B cell (primary cell): ENCODE measurements around the gene NMT1. TPM values are rescaled to one million over a fixed set of nuclear protein-coding genes. Genes with fewer than 3 reads are reported as not detected.

Experiments used
- ATAC-seq: fragments of 200-7000 bp; cut with Tn5 transposase; one replicate; pipeline ENCODE4 v1.10.0; 2021; ENCODE audit warnings: low read depth, mild to moderate bottlenecking, moderate number of reproducible peaks, moderate library complexity
- CTCF ChIA-PET: fragments of 350-600 bp; sonication (Branson Sonifier 250); formaldehyde crosslinking; loops from one replicate; lab custom pipeline; 2021; ENCODE audit warnings: antibody characterized with exemption, inconsistent platforms; lab: Charles Lee
- POLR2A ChIA-PET: fragments of 350-600 bp; sonication (Branson Sonifier 250); formaldehyde crosslinking; loops from one replicate; lab custom pipeline; 2021; ENCODE audit warnings: antibody characterized with exemption; lab: Charles Lee
- DNase-seq: peaks from one replicate; pipeline ENCODE4 v3.0.0; 2013
- H2AFZ ChIP-seq: 2 replicates; pipeline ENCODE4 v1.6.1; 2012; ENCODE audit warnings: mild to moderate bottlenecking, low read depth, low read length; ENCODE audit not compliant: insufficient read depth, poor library complexity, severe bottlenecking
- H3K27ac ChIP-seq, 2 donors: 1 replicate in 1 of 2; 2 replicates in 1 of 2; pipeline ENCODE4 v1.5.1; 2012 to 2013; ENCODE audit warnings: low read length in 2 of 2, mild to moderate bottlenecking in 2 of 2, moderate library complexity in 1 of 2
- H3K27me3 ChIP-seq, 4 experiments: fragments of 200-600 bp in 1 of 4; sonication (generic) in 1 of 4; replicated peaks in 1 of 4; 1 replicate in 2 of 4; 2 replicates in 2 of 4; pipeline versions ENCODE4 v1.6.1 to v1.7.0; 2013 to 2016; ENCODE audit warnings: low read length in 3 of 4, mild to moderate bottlenecking in 2 of 4, mixed read lengths in 1 of 4, moderate library complexity in 1 of 4; ENCODE audit not compliant: insufficient read depth in 4 of 4, control insufficient read depth in 3 of 4; ENCODE audit errors: control extremely low read depth in 1 of 4
- H3K36me3 ChIP-seq, 2 experiments: replicated peaks in 1 of 2; 1 replicate in 1 of 2; 2 replicates in 1 of 2; pipeline versions ENCODE4 v1.6.1 to v1.7.1; 2013; ENCODE audit warnings: low read length in 1 of 2; ENCODE audit not compliant: insufficient read depth in 2 of 2, control insufficient read depth in 1 of 2; ENCODE audit errors: control extremely low read depth in 1 of 2, extremely low read depth in 1 of 2
- H3K4me1 ChIP-seq, 2 donors: fragments of 200-600 bp in 1 of 2; sonication (generic) in 1 of 2; 1 replicate in 1 of 2; 2 replicates in 1 of 2; pipeline versions ENCODE4 v1.5.1 to v1.6.1; 2013 to 2017; ENCODE audit warnings: low read length in 2 of 2; ENCODE audit not compliant: control insufficient read depth in 2 of 2, insufficient read depth in 2 of 2
- H3K4me2 ChIP-seq: replicated peaks from 2 replicates; pipeline ENCODE3; 2012; ENCODE audit warnings: mild to moderate bottlenecking, low read depth, low read length; ENCODE audit not compliant: poor library complexity, severe bottlenecking
- H3K4me3 ChIP-seq, 5 experiments: fragments of 200-600 bp in 1 of 5; sonication (generic) in 1 of 5; 1 replicate in 3 of 5; 2 replicates in 2 of 5; pipeline versions ENCODE4 v1.5.1 to v1.7.0; 2011 to 2016; ENCODE audit warnings: low read length in 4 of 5, mild to moderate bottlenecking in 4 of 5, low read depth in 2 of 5, control low read depth in 1 of 5, moderate library complexity in 1 of 5; ENCODE audit not compliant: insufficient read depth in 1 of 5; ENCODE audit errors: control extremely low read depth in 1 of 5, extremely low read depth in 1 of 5
- H3K79me2 ChIP-seq: fragments of 200-600 bp; sonication (generic); one replicate; pipeline ENCODE4 v1.6.0; 2016; ENCODE audit warnings: low read length; ENCODE audit not compliant: control insufficient read depth, insufficient read depth
- H3K9ac ChIP-seq: fragments of 200-600 bp; sonication (generic); 2 replicates; pipeline ENCODE4 v1.6.1; 2017; ENCODE audit warnings: mild to moderate bottlenecking, low read length, moderate library complexity
- H3K9me3 ChIP-seq, 3 donors: one replicate each; pipeline versions ENCODE4 v1.6.1 to v1.7.1; 2013; ENCODE audit warnings: low read length in 2 of 3; ENCODE audit not compliant: control insufficient read depth in 2 of 3, insufficient read depth in 1 of 3; ENCODE audit errors: control extremely low read depth in 1 of 3
- H4K20me1 ChIP-seq: 2 replicates; pipeline ENCODE4 v1.6.0; 2012; ENCODE audit warnings: mild to moderate bottlenecking, low read length; ENCODE audit not compliant: insufficient read depth, control insufficient read depth, poor library complexity, severe bottlenecking
- H3K27ac Mint-ChIP-seq: one replicate; pipeline ENCODE4 v1.8.0; 2021; ENCODE audit warnings: mixed read lengths
- H3K27me3 Mint-ChIP-seq: one replicate; pipeline ENCODE4 v1.8.0; 2021; ENCODE audit warnings: mixed read lengths
- H3K4me1 Mint-ChIP-seq: one replicate; pipeline ENCODE4 v1.8.0; 2021; ENCODE audit warnings: mixed read lengths
- H3K4me3 Mint-ChIP-seq: one replicate; pipeline ENCODE4 v1.8.0; 2021; ENCODE audit warnings: mixed read lengths
- H3K9me3 Mint-ChIP-seq: one replicate; pipeline ENCODE4 v1.8.0; 2022; ENCODE audit warnings: mixed read lengths; ENCODE audit not compliant: insufficient read depth
- CTCF ChIP-seq: fragments of 200-600 bp; IDR thresholded peaks from one replicate; pipeline ENCODE4 v1.8.0; 2022; ENCODE audit warnings: antibody characterized with exemption, mild to moderate bottlenecking
- EZH2 ChIP-seq: IDR thresholded peaks from 2 replicates; pipeline ENCODE4 v1.6.1; 2012; ENCODE audit warnings: borderline replicate concordance, low read depth, mild to moderate bottlenecking, moderate library complexity, low read length; ENCODE audit not compliant: insufficient read depth, poor library complexity, severe bottlenecking
- WGBS: methylation state at CpG from one replicate; pipeline ENCODE4 v1.1.5; 2013; ENCODE audit warnings: missing lambda C conversion rate; ENCODE audit not compliant: insufficient coverage; 5-methylcytosine and 5-hydroxymethylcytosine counted together
- intact Hi-C: fragments of 100-400 bp; cut with micrococcal nuclease; formaldehyde crosslinking; loops from one replicate; pipeline ENCODE4 v1.10.0; 2022
- polyA plus RNA-seq: library from polyadenylated mRNA; depleted of rRNA; stranded (reverse); fragments of >200 nt; gene quantifications from 2 replicates; pipeline ENCODE4 v1.2.3, GENCODE V29; 2012
- total RNA-seq, 2 donors: library from RNA; stranded (reverse); fragments of 120-200 nt in 1 of 2; gene quantifications; 1 replicate in 1 of 2; 2 replicates in 1 of 2; pipeline versions ENCODE4 v1.2.3 to v1.2.4, GENCODE V29; 2013 to 2022

The NMT1 gene
- total and polyA plus RNA-seq, 2 donors (not counting 1 experiment from before 2014, with no cell fraction given): 30.1 to 134 TPM

DNA sequence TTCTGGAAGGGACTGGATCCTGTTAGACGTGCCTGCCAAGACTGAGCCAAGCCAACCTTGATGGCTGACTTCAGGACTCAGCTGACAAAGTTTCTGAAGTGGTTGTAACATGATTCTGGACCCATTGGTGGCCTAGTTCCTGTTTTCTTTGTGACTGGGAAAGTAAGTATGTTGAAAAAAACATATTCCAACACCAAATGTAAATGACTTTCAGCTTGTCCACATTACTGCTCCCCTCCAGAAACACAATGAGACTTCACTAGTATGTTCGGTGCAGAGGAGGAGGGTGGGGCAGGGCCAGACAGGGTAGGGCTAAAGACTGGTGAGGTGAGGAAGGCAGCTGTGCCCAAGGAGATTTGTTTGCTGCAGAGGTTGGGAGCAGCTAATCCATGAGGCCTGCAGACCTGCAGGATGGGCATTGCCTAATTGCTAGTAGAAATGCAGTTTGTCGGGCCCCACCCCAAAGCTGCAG lies 26.4 kb downstream of the NMT1 start:
- DNase-seq (no peak), ATAC-seq (no peak)
- Mint-ChIP-seq H3K9me3 (no peaks in the 10 kb centered on the region), H3K4me3 (no peak overlapping the region), H3K27ac (no peak overlapping the region), H3K4me1 (no peaks in the 10 kb centered on the region), H3K27me3 (no peaks in the 10 kb centered on the region)
- TF ChIP-seq CTCF (no peak), EZH2 (no peak)
- H3K4me3 ChIP-seq: no peak overlapping the region
- ChIA-PET POLR2A (interaction anchor here (0.5 kb wide), 1 partner anchor 191 kb away, joined by 3 read pairs; no protein-coding TSS in a partner anchor), CTCF (interaction anchor here (0.7 to 1.1 kb wide), 4 partner anchors 8 to 178 kb away, joined by 3 to 5 read pairs (median 4); partner anchors contain the start of gene ACBD4)
- no peak overlapping the region for H3K4me2 ChIP-seq
- no peaks in the 10 kb centered on the region for H3K4me1 ChIP-seq
- peaks cover 38% of the 10 kb centered on the region for H3K79me2 ChIP-seq
- peaks cover 15 to 72% of the 10 kb centered on the region in 2 experiments for H3K36me3 ChIP-seq
- no peak overlapping the region for H3K27ac ChIP-seq
- no peak overlapping the region for H2AFZ ChIP-seq
- no peak overlapping the region for H3K9ac ChIP-seq
- peaks cover 28% of the 10 kb centered on the region for H4K20me1 ChIP-seq
- 98% methylated on average over 3 of the region's 3 CpGs for WGBS
- H3K27me3 ChIP-seq: no peaks in the 10 kb centered on the region
- H3K9me3 ChIP-seq: no peaks in the 10 kb centered on the region
- intact Hi-C loops: no loop called here

- Histone ChIP-seq H2AFZ (no peak overlapping the region), H3K4me3 (no peak overlapping the region), H3K9me3 (no peaks in the 10 kb centered on the region), H3K36me3 (peaks cover 15 to 75% of the 10 kb centered on the region in 2 experiments), H3K9ac (no peak overlapping the region), H4K20me1 (peaks cover 28% of the 10 kb centered on the region), H3K4me1 (no peaks in the 10 kb centered on the region), H3K27me3 (no peaks in the 10 kb centered on the region), H3K79me2 (peaks cover 37% of the 10 kb centered on the region), H3K4me2 (no peak overlapping the region), H3K27ac (no peak overlapping the region)
- no peak for DNase-seq
- H3K9me3 Mint-ChIP-seq: no peaks in the 10 kb centered on the region
- no peaks in the 10 kb centered on the region for H3K27me3 Mint-ChIP-seq
- H3K4me3 Mint-ChIP-seq: no peak overlapping the region
- POLR2A ChIA-PET: no interaction called here
- TF ChIP-seq CTCF: no peak
- TF ChIP-seq EZH2: no peak
- no peak for ATAC-seq
- CTCF ChIA-PET: interaction anchor here (0.7 to 1.1 kb wide), 4 partner anchors 8 to 48 kb away, joined by 3 to 5 read pairs (median 4); partner anchors contain the start of gene ACBD4
- H3K27ac Mint-ChIP-seq: no peak overlapping the region
- WGBS: 98% methylated on average over 5 of the region's 5 CpGs
- intact Hi-C loops: no loop called here
- H3K4me1 Mint-ChIP-seq: no peaks in the 10 kb centered on the region
Observed at GRCh38 chr17:45087978-45088377, 26.9 kb downstream of the NMT1 start.
